WTC11 (cell line): ENCODE data around the gene MANEA.

Experiments used
- CBFB ChIP-seq: sonication (generic); formaldehyde crosslinking; IDR thresholded peaks from 2 replicates; pipeline ENCODE4 v1.8.1; 2022; ENCODE audit warnings: mild to moderate bottlenecking, low read depth, missing genetic modification reagents
- CTCF ChIP-seq: fragments of 200-600 bp; IDR thresholded peaks from 2 replicates; pipeline ENCODE4 v1.8.0; 2022; ENCODE audit warnings: antibody characterized with exemption
- NR3C1 ChIP-seq: sonication (generic); formaldehyde crosslinking; conservative IDR thresholded peaks from 2 replicates; pipeline ENCODE4 v1.8.1; 2023; ENCODE audit warnings: low read depth, mild to moderate bottlenecking, missing genetic modification reagents
- STAT6 ChIP-seq: sonication (generic); formaldehyde crosslinking; conservative IDR thresholded peaks from 2 replicates; pipeline ENCODE4 v1.8.1; 2023; ENCODE audit warnings: mild to moderate bottlenecking, low read depth, missing genetic modification reagents, moderate library complexity
- TP53 ChIP-seq: sonication (generic); formaldehyde crosslinking; IDR thresholded peaks from 2 replicates; pipeline ENCODE4 v1.8.1; 2023; ENCODE audit warnings: mild to moderate bottlenecking, missing genetic modification reagents
- ZNF138 ChIP-seq: sonication (generic); formaldehyde crosslinking; conservative IDR thresholded peaks from 2 replicates; pipeline ENCODE4 v1.8.1; 2022; ENCODE audit warnings: mild to moderate bottlenecking, moderate library complexity, missing genetic modification reagents
- ZNF232 ChIP-seq: sonication (generic); formaldehyde crosslinking; IDR thresholded peaks from 2 replicates; pipeline ENCODE4 v1.8.0; 2022; ENCODE audit warnings: mild to moderate bottlenecking, missing genetic modification reagents
- TF ChIP-seq, protein P1 (sequence below): sonication (generic); formaldehyde crosslinking; IDR thresholded peaks from 2 replicates; pipeline ENCODE4 v1.8.1; 2023; ENCODE audit warnings: mild to moderate bottlenecking, moderate library complexity, missing genetic modification reagents

GRCh38 chr6:95553880-95554279 is 23.5 kb upstream of the MANEA start:
- no peak for TF ChIP-seq TP53 (CRISPR knock-in tag)
- TF ChIP-seq CBFB (CRISPR knock-in tag) = no peak
- TF ChIP-seq CTCF = no peak
- TF ChIP-seq ZNF138 (CRISPR knock-in tag) = no peak
- TF ChIP-seq ZNF232 (CRISPR knock-in tag) = no peak
- no peak for TF ChIP-seq NR3C1 (CRISPR knock-in tag)
- TF ChIP-seq STAT6 (CRISPR knock-in tag) = no peak
- TF ChIP-seq, protein P1, sequence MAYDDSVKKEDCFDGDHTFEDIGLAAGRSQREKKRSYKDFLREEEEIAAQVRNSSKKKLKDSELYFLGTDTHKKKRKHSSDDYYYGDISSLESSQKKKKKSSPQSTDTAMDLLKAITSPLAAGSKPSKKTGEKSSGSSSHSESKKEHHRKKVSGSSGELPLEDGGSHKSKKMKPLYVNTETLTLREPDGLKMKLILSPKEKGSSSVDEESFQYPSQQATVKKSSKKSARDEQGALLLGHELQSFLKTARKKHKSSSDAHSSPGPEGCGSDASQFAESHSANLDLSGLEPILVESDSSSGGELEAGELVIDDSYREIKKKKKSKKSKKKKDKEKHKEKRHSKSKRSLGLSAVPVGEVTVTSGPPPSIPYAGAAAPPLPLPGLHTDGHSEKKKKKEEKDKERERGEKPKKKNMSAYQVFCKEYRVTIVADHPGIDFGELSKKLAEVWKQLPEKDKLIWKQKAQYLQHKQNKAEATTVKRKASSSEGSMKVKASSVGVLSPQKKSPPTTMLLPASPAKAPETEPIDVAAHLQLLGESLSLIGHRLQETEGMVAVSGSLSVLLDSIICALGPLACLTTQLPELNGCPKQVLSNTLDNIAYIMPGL = no peak
